ENCODE data around the gene ACYP2. TPM values are rescaled to one million over a fixed set of nuclear protein-coding genes. Genes with fewer than 3 reads are reported as not detected.
"Not testable (repeated sequence)": the region's sequence is repeated elsewhere in the genome, so short reads cannot be mapped to it uniquely, and the experiment has no call there.

The ACYP2 gene
- polyA plus RNA-seq, 4 donors = 18.2 to 22.6 (median 20.5) TPM

DNA sequence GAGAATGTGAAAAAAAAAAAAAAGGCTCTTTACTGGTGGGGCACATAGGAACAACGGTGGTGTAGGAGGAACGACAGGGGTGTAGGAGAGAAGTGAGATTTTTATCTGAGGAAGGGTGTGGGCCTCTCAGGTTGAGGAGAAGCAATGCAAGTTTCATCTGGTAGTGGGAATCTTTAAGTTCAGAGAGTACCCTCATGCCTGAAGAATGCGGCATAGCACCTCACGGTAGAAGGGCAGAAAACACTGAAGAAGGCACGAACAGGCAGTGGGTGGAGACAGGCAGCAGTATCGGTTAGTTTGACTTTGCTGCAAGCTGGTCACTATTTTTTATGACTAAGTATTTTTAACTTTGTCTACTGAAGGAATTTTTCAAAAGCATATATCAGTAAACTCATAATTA, 192.8 kb downstream of the ACYP2 start:
- DNase-seq (ENCODE audit: low read depth in 4 of 4, low spot score in 2 of 4) = no peak

- DNase-seq (ENCODE audit: low read depth in 4 of 4, low spot score in 2 of 4) = no peak
These were observed 193.4 kb downstream of the ACYP2 start for GRCh38 chr2:54308782-54309181.

DNA sequence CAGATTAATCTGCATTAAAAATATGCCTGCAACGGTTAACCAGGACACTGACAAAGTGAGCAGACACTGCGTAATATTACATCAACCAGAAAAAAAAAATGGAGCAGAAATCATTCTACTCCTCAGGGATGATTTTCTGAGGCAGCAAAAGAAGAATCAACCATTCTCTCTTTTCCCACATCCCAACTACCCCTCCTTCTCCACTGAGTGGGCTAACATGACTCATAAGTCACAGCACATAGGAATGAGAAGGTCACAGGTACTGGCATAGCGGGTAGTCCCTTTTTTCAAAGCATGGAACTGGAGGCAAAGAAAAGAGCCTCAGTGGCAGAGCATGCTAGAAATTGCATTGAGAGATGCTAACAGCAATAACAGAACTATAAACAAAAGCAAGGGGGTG, 194.9 kb downstream of the ACYP2 start:
- DNase-seq (ENCODE audit: low read depth in 4 of 4, low spot score in 2 of 4) = no peak

- no peak for DNase-seq (ENCODE audit: low read depth in 4 of 4, low spot score in 2 of 4)
These were observed 195.5 kb downstream of the ACYP2 start for GRCh38 chr2:54310961-54311360.

DNA sequence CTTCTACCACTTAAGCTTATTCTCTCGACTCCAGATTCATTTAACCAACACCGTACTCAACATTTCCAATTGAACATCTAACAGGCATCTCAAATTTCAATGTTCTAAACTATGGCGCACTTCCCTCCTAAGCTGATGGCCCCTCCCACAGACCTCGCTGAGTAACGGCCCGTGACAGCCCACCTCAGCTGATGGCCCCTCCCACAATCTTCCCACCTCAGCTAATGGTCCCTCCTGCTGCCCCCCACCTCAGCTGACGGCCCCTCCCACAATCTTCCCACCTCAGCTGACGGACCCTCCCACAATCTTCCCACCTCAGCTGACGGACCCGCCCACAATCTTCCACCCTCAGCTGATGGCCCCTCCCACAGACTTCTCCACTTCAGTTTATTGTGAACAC, 197.7 kb downstream of the ACYP2 start:
- no peak for DNase-seq (ENCODE audit: low read depth in 4 of 4, low spot score in 2 of 4)

GRCh38 chr2:54317973-54318372, 202.6 kb downstream of the ACYP2 start:
- DNase-seq (ENCODE audit: low read depth in 4 of 4, low spot score in 2 of 4) = no peak

- DNase-seq (ENCODE audit: low read depth in 4 of 4, low spot score in 2 of 4) = no peak
These were observed 203.4 kb downstream of the ACYP2 start for GRCh38 chr2:54318821-54319220.

DNA sequence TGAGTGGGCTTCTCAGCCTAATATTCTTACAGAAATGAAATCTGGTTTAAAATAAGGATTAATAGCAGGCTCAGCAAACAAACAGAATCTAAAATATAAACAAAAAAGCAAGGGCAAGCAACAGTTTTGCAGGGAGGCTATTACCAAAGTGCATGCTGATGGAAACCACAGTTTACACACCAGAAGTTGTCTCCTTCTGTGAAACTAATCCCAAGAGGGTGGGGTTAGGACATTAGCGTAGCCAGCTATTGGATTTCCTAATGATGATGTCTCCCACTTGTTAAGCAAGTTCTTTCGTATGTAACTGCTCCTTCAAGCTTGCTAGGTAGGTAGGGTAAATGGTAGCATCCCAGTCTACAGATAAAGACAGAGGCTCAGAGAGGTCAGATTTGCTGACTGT, 205.6 kb downstream of the ACYP2 start:
- DNase-seq (ENCODE audit: low read depth in 4 of 4, low spot score in 2 of 4) = no peak

DNA sequence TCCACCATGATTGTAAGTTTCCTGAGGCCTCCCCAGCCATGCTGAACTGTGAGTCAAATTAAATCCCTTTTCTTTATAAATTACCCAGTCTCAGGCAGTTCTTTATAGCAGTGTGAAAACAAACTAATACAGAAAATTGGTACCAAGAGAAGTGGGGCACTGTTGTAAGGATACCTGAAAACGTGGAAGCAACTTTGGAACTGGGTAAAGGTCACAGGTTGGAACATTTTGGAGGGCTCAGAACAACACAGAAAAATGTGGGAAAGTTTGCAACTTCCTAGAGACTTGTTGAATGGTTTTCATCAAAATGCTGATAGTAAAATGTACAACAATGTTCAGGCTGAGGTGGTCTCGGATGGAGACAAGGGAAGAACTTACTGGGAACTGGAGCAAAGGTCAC, 209.1 kb downstream of the ACYP2 start:
- DNase-seq (ENCODE audit: low read depth in 4 of 4, low spot score in 2 of 4) = not testable (repeated sequence)

GRCh38 chr2:54325148-54325547, 209.7 kb downstream of the ACYP2 start:
- DNase-seq (ENCODE audit: low read depth in 4 of 4, low spot score in 2 of 4) = no peak

- DNase-seq (ENCODE audit: low read depth in 4 of 4, low spot score in 2 of 4) = no peak
These were observed 214.2 kb downstream of the ACYP2 start for GRCh38 chr2:54329482-54330161.

DNA sequence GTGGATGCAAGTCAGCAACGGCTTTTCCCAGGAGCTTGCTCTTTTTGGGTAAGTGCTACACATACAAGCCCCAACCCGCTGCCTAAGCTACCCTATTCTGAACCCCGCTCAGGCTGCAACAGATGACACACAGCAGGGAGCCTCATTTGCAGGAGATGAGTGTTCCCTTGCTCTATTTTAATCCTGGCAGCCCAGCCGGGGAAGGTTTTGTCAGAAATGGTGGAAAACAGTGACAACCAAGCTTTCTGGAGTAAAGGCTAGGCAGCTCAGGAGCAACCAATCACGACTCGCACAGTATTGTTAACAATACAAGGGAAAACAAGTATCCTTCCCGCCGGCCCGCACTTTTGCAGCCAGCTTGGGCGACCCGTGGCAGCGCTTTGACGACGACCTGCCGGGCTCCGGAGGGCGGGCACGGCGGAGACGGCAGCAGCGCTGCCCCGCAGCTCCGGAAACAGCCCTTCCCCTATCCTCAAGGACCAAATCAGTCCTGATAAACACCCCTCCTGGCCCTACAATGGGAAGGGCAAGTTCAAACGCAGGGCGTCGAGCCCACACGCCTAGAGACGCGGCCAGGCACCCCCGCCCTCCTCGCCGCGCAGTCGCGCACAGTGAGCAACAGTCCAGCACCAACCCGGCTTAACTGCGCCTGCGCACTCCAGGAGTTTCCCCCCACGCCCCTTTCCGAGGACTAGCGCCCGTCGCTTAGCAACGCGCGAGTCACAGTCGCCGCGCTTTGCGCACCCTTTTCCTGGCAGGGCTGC, 214.9 kb downstream of the ACYP2 start:
- peak; percentile 91 to 97 (median 94) for DNase-seq (ENCODE audit: low read depth in 4 of 4, low spot score in 2 of 4)

GRCh38 chr2:54330926-54331835, 215.8 kb downstream of the ACYP2 start:
- DNase-seq (ENCODE audit: low read depth in 4 of 4, low spot score in 2 of 4) = no peak

GRCh38 chr2:54332386-54332785, 217.0 kb downstream of the ACYP2 start:
- no peak for DNase-seq (ENCODE audit: low read depth in 4 of 4, low spot score in 2 of 4)

DNA sequence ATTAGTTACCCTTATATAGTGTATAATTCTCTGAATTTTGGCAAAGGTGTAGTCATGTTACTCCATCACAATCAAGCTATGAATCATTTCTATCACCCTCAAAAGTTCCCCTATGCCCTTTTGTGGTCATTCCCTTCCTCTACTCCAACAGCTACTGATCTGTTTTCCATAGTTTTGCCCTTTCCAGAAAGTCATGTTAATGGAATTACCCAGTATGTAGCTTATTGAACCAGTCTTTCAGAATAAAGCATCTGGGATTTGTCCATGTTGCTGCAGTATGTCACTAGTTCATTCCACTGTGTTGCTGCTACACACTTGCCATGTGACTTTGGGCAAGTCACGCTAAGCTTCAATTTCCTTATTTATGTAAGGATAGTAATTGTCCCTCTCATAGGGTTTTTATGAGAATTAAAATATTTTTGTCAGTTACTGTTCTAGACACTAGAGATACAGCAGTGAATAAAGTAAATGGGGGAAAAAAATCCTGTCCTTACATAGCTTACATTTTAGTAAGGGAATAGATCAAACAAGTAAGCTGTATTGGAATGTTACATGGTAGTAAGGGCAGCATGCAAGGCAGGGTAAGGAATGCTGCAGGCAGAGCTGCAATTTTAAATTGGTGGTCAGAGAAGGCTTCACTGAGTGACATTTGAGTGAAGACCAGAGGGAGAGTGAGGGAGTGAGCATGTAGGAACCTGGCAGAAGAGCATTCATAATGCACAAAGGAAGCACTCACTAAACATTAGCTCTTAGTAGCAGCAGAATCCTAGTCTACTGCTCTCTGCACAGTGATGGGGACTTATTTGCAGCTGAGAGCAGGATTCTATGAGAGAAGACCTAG, 220.9 kb downstream of the ACYP2 start:
- no peak for DNase-seq (ENCODE audit: low read depth in 4 of 4, low spot score in 2 of 4)

GRCh38 chr2:54336977-54337255, 221.5 kb downstream of the ACYP2 start:
- DNase-seq (ENCODE audit: low read depth in 4 of 4, low spot score in 2 of 4) = no peak

GRCh38 chr2:54341656-54342055, 226.2 kb downstream of the ACYP2 start:
- no peak for DNase-seq (ENCODE audit: low read depth in 4 of 4, low spot score in 2 of 4)

DNA sequence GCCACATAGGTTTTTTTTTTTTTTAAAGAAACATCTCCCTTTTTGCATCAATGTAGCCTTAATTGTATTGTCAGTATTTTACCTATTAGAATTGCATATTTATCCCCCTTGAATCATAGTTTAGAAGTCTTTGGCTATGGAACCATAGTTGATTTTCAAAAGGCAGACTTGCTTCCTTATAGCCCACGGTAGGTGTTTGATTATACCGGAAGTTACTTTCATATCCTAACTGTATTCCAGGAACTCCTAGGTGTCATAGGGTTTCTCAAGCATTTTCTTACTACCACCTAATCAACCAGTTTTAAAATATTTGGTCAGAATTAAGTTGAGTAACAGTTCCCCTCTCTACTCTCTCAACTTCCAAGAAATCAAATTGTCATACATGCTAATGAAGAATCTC, 227.2 kb downstream of the ACYP2 start:
- no peak for DNase-seq (ENCODE audit: low read depth in 4 of 4, low spot score in 2 of 4)

DNA sequence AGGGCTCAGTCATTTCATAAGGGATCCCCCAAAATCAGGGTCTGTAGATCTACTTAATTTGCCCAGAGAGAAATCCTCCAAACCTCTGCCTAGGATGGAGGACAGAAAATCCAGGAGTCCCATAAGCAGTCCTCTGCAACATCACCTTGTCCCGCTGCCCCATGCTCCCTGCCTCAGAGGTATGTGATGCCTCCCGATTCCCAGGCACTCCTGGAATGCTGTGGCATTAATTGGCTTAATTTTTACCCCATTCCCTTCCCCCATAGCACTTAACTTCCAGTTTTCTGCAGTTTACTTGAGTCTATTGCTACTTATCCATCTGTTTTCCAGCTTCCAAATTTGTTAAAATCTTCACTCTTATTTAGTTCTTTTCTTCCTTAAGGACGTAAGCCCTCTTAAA, 232.2 kb downstream of the ACYP2 start:
- peak in 1 of 4 donors; percentile 46 for DNase-seq (ENCODE audit: low read depth in 4 of 4, low spot score in 2 of 4)

DNA sequence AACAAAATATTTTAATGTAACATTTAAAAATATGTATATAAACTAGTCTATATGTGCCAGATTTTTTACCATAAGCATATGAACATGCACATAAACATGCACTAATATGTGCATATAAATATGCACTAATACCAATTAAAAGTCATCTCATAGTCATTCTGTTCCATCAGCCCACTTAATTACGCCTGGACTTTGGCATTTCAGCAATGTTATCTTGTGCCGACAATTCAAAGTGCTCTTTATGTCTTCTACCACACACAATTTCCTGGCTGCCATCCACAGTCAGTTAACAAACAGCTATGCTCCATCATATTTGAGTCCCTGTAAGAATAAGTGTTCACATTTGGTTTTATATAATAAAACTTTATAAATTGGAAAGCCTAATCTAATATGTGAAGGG, 233.2 kb downstream of the ACYP2 start:
- DNase-seq (ENCODE audit: low read depth in 4 of 4, low spot score in 2 of 4) = no peak

DNA sequence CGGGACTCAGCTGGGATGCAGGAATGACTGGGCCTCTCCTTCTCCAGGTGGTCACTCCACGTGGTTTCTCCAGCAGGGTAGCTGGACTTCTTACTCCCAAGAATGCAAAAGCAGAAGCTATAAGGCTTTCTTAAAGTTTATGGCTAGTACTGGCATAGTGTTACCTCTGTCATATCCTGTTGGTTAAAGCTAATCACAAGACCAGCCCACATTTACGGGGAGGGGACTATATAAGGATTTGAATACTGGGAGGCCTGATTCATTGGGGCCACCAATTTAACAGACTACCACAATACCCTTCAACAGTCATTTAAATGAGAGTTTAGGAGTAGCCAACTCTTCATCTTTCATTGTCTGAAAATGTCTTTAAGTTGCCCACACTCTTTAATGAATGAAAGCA, 235.0 kb downstream of the ACYP2 start:
- DNase-seq (ENCODE audit: low read depth in 4 of 4, low spot score in 2 of 4) = no peak

Data from left renal cortex interstitium (tissue), 4 donors.